Measurements from ENCODE around the gene PDZD2.
"Not testable (repeated sequence)": the region's sequence is repeated elsewhere in the genome, so short reads cannot be mapped to it uniquely, and the experiment has no call there.

PDZD2 gene

GRCh38 chr5:31638748-31639418 lies at the start of gene PDZD2:
TSS of gene PDZD2 (plus strand) at chr5:31639131.
- in situ Hi-C loops (cut with MboI; ENCODE audit: low sequenced_read_pairs), result no loop called here

GRCh38 chr5:31593665-31594064 lies 45.3 kb upstream of the PDZD2 start:
- in situ Hi-C loops (cut with MboI; ENCODE audit: low sequenced_read_pairs), result loop anchor here (25.0 kb wide), 1 partner anchor 494 kb away; no protein-coding TSS in a partner anchor

- in situ Hi-C loops (cut with MboI; ENCODE audit: low sequenced_read_pairs), result loop anchor here (25.0 kb wide), 1 partner anchor 491 kb away; no protein-coding TSS in a partner anchor
Measured at GRCh38 chr5:31596354-31596753, 42.6 kb upstream of the PDZD2 start.

DNA sequence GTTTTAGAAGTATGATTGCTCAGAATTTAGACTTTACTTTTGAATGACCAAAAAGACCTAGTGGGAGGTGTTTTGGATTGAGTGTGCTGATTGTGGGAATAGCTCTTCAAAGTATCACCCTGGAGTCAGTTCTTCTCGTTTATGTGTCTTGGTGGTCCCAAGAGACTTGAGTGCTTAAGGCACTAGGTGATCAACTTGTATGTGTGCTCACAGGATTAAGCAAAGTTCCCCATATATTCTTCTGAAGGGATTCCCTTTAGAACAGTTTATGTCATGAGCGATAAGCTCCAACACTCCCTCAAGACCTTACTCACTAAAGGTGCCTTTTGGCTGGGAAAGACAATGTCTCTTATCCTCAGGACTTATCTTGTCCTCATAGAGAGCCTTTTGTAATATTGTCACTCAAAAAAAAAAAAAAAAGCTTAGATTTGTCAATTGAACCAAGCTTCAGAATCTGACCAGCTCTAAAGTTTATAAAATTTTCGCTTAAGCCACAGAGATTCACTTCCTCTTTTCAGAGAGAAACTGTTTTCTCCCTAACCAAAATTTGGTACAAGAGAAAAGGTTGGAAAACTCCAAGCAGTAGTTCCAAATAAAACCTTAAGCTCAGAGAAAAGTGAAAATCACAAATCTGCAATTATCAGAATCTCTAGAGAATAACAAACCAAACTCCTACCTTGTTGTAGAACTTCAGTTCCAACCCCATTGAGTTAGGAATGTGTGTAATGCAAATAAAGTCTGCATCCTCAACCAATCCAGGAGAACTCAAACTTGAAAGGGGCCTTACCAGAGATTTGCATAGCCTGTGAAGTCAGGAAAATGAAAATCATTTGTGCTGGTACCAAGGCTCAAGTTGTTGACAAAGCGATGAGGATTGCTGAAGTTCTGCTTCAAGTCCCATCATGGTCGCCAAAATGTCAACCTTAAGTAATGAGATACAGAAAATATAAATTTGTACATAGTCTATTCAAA lies 40.0 kb upstream of the PDZD2 start:
- in situ Hi-C loops (cut with MboI; ENCODE audit: low sequenced_read_pairs), result loop anchor here (25.0 kb wide), 1 partner anchor 488 kb away; no protein-coding TSS in a partner anchor

DNA sequence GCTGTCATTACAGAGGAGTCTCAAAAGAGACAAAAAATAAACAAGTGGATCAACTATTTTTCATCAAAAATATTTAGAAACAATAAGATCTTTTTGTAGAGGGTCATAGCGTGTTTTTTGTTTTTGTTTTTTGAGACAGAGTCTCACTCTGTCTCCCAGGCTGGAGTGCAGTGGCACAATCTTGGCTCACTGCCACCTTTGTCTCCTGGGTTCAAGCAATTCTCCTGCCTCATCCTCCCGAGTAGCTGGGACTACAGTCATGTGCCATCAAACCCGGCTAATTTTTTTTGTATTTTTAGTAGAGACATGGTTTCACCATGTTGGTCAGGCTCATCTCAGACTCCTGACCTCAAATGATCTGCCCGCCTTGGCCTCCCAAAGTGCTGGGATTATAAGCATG lies 36.6 kb upstream of the PDZD2 start:
- in situ Hi-C loops (cut with MboI; ENCODE audit: low sequenced_read_pairs), result not testable (repeated sequence)

DNA sequence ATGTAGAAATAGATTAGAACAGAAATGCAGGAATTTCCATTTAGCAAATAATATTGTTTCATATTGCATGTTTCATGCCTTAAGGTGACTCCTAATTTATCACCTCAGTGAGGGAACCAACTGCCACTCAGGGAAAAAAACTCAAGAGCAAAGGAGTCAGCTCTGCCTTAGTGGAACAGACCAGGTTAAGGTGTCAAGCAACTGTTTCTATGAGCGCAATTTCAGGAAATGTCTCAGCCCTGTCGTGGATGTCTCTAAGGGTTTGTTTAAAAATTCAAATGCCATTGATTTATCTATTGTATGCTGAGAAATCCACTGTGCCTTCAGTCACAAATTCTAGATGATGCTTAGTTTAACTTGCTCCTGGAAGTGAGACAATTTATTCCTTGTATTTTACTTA lies 34.7 kb upstream of the PDZD2 start:
- in situ Hi-C loops (cut with MboI; ENCODE audit: low sequenced_read_pairs), result no loop called here

DNA sequence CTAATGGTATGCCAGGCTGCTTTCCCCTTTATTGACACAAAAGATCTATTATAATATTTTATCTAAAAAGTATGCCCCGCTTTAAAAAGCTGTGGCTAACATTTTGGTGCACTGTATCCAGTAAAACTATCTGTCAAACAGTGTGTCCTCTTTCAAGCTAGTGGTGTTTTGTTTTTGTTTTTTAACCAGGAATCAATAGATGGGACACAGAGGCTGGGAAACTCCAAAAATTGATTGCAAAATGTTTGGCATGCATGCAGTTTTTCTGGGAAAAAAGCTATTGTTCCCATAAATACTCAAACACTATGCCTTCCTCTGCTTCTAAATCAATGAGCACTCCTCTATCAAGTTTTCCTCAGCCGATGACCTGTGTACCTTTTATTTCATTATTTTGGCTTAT lies 34.3 kb upstream of the PDZD2 start:
- in situ Hi-C loops (cut with MboI; ENCODE audit: low sequenced_read_pairs), result no loop called here

- in situ Hi-C loops (cut with MboI; ENCODE audit: low sequenced_read_pairs), result no loop called here
Measured at GRCh38 chr5:31605920-31606319, 33.0 kb upstream of the PDZD2 start.

DNA sequence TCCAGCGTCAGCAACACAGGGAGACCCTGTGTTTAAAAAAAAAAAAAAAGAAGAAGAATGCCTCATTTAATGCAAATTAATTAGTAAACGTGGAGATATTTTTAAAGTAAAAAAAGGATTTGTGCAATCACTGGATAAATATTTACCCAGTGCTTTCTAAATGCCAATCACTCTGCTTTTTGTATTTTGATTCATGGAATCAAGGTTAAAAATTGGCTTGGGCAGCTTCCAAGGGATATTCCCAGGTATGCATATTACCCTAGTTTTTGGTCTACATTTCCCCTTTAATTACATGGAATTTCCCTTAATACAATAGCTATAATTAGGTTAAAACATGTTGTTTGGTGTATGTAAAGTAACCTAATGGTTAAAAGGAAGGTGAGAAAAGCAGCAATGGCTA lies 31.4 kb upstream of the PDZD2 start:
- in situ Hi-C loops (cut with MboI; ENCODE audit: low sequenced_read_pairs), result no loop called here

DNA sequence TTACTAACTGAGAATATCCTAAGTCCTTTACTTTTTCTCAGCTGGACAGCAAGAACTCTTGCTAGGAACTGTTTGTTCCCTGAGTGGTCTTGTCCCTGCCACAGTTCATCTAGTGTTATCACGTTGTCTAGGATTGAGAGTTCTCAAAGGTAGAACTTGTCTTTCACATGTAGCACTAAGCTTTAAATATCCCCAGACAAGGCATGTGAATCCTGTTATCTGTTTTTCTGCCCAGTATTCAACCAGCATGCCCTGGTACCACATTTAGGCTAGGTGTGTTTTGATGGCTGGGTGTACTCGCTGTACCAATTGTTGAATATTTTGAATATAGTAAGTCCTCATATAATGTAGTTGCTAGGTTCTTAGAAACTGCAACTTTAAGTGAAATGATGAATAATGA lies 27.9 kb upstream of the PDZD2 start:
- in situ Hi-C loops (cut with MboI; ENCODE audit: low sequenced_read_pairs), result no loop called here

GRCh38 chr5:31613651-31614050 lies 25.3 kb upstream of the PDZD2 start:
- in situ Hi-C loops (cut with MboI; ENCODE audit: low sequenced_read_pairs), result no loop called here

DNA sequence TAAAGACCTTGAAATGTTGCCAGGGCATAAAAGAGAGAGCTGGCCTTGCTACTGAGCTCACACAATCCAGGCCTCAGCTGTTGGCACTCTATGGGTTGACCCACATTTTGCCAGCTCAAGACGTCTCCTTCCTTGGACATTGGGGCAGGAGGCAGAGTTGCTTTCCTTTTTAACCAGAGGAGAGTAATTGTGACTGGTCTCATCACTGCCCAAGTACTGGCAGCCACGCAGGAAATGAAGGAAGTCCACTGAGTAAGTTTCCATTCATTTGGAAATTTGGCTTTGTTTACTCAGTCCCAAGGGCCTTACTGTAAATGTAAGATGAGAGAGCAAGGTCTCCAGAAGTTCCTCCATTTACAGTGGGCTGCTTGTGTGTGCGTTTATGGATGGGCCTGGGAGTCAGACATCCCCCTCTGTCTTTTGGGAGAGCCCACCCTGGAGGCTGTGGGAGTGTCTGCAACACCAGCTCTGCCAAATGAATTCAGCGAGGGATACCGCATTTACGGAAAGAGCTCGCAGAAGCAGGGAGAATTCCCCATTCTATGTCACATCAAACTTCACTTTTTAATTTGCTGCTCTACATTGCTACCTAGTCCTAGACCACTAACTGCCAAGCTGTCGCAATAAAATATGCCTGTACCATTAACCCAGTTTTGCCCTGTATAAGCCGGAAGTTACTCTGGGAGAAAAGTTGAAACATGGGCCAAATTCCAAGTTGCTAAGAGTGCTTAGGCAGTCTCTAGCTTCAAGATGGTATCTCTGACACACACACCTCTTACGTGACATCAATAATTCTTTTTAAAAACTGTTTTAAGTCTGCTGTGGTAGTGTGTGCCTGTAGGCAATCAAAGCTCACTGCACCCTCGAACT lies 24.5 kb upstream of the PDZD2 start:
- in situ Hi-C loops (cut with MboI; ENCODE audit: low sequenced_read_pairs), result no loop called here

- in situ Hi-C loops (cut with MboI; ENCODE audit: low sequenced_read_pairs), result no loop called here
Measured at GRCh38 chr5:31617867-31618266, 21.1 kb upstream of the PDZD2 start.

DNA sequence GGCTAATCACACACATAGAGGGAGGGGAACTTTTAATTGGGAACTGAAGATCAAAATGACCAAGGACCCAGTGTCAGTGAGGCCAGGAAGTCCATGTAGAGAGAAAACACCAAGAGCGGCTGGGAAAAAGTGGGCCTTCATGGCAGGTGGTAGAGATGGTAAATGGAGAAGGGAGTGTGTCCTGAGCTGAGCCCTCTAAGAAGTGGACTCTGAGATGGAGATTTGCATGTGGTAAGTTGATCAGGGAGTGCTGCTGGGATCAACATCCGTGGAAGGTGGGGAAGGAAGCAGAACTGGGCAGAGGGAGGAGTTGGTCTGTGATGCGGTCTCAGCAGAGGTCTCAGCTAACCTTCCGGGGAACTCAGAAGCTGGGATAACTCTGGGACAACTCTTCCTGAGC lies 18.9 kb upstream of the PDZD2 start:
- in situ Hi-C loops (cut with MboI; ENCODE audit: low sequenced_read_pairs), result no loop called here

DNA sequence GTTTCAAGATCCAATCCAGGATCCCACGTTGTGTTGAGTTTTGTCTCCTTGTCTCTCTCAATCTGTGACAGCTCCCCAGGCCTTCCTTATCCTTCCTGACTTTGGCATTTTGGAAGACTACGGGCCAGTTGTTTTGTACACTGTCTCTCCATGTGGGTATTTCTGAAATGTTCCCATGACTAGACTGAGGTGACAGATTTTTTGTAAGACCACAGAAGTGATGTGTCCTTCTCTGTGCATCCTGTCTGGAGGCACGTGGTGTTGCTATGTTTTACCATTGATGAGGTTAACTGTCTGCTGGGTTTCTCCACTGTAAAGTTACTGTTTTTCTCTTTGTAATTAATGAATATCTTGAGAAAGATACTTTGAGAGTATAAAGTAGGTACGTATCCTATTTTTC lies 15.7 kb upstream of the PDZD2 start:
- in situ Hi-C loops (cut with MboI; ENCODE audit: low sequenced_read_pairs), result no loop called here

DNA sequence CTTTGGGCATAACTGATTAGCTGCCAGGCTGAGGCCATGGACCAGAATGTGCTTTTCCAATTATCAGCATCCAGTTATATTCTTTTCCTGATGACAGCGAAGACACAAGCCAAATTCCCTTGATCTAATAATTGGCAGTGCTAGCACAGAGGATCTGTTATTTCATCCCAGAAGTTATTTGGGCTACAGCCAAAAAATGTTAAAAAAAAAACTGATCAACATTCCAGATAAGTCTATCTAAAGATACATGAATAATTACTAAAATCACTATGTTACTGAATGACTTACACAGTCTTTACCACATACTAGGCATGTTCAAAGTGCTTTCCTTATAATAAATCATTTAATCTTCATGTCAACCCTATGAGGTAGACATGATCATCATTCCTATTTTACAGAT lies 13.5 kb upstream of the PDZD2 start:
- in situ Hi-C loops (cut with MboI; ENCODE audit: low sequenced_read_pairs), result no loop called here

DNA sequence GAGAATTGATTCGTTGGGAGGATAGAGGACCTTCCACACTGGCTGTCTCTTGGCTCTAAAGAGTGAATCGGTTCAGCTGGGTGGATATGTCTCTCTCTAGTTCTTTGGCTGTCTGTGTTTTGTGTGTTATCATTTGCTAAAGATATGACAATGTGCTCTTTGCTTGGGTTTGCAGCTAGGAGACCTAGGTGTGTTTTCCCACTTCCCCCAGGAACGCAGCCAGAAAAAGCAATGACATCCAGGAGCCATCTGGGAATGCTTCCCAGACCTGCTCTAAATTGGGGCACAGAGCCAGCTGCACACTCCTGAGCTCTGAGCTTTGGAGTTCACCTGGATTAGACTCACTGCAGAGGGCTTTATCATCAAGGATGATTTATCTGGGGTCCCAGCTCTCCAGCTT lies 12.8 kb upstream of the PDZD2 start:
- in situ Hi-C loops (cut with MboI; ENCODE audit: low sequenced_read_pairs), result no loop called here

DNA sequence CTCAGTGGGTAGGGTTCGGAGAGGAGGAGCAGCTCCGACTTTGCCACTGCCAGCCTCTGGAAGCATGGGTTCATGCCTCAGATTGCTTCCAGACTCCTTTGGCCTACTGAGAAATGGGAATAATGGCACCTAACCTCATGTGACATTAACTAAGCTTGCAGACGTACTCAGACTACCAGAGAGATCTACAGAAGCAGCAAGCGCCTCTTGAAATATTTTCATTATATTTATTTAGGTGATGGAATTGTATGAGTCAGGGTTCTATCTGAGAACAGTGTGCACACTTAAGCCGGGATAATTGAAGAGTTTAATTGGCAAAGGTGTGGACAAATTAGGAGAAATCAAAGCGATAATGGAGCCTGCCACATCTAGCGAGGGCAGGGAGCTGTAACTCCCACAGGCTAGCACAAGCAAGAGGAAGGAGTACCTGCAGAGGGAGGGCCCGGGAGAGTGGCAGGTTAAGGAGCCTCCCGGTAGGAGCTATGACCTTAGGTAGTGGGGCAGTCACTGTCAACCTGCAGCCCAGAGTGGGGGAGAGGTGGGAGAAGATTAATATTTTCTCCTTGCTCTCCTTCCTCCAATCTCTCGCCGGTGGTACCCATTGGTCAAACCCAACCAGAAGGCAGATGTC lies 12.2 kb upstream of the PDZD2 start:
- in situ Hi-C loops (cut with MboI; ENCODE audit: low sequenced_read_pairs), result no loop called here

DNA sequence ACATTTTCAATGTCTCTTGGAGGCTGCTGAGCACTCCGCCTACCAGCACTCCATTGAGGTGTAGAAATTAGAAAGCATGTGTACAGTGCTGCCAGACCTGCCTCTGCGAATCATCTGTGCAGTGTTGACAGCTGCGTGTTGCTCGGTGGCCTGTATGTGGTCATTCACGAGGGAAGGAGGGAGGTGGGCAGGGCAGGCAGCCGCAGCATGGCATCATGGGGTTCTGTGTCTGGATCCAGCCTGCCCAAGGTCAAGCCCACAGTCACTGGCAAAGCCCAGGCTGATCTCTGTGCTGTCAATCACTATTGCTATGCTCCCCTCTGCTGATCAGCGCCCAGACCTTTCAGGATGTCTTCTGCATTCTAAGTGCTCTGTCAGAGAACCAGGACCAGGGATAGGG lies 8.0 kb upstream of the PDZD2 start:
- in situ Hi-C loops (cut with MboI; ENCODE audit: low sequenced_read_pairs), result no loop called here

- in situ Hi-C loops (cut with MboI; ENCODE audit: low sequenced_read_pairs), result no loop called here
Measured at GRCh38 chr5:31632460-31632859, 6.5 kb upstream of the PDZD2 start.

- in situ Hi-C loops (cut with MboI; ENCODE audit: low sequenced_read_pairs), result no loop called here
Measured at GRCh38 chr5:31635446-31635845, 3.5 kb upstream of the PDZD2 start.

Measured in HL-60/S4 (cell line).